Measurements from ENCODE around the gene TANC1.

The TANC1 gene

GRCh38 chr2:158968396-158969161 lies at the start of gene TANC1:
TANC1 (plus strand) TSS chr2:158968640; CDS start chr2:159065911, 97,271 bp downstream.
- FAIRE-seq: no peak

GRCh38 chr2:158921599-158922408 lies 46.6 kb upstream of the TANC1 start:
- no peak for FAIRE-seq

- no peak for FAIRE-seq
Observed at GRCh38 chr2:158922601-158923000, 45.8 kb upstream of the TANC1 start.

- FAIRE-seq: no peak
Observed at GRCh38 chr2:158923180-158923594, 45.3 kb upstream of the TANC1 start.

GRCh38 chr2:158923641-158924040 lies 44.8 kb upstream of the TANC1 start:
- FAIRE-seq: no peak

GRCh38 chr2:158926478-158926948 lies 41.9 kb upstream of the TANC1 start:
- no peak for FAIRE-seq

- FAIRE-seq: no peak
Observed at GRCh38 chr2:158928515-158928914, 39.9 kb upstream of the TANC1 start.

- FAIRE-seq: no peak
Observed at GRCh38 chr2:158928965-158929364, 39.5 kb upstream of the TANC1 start.

GRCh38 chr2:158931572-158931971 lies 36.9 kb upstream of the TANC1 start:
- FAIRE-seq: no peak

- FAIRE-seq: no peak
Observed at GRCh38 chr2:158932131-158932645, 36.3 kb upstream of the TANC1 start.

GRCh38 chr2:158934170-158934569 lies 34.3 kb upstream of the TANC1 start:
- no peak for FAIRE-seq

GRCh38 chr2:158935617-158936016 lies 32.8 kb upstream of the TANC1 start:
- FAIRE-seq: no peak

- FAIRE-seq: no peak
Observed at GRCh38 chr2:158936978-158937377, 31.5 kb upstream of the TANC1 start.

GRCh38 chr2:158940356-158940755 lies 28.1 kb upstream of the TANC1 start:
- FAIRE-seq: no peak

GRCh38 chr2:158943973-158944372 lies 24.5 kb upstream of the TANC1 start:
- FAIRE-seq: no peak

GRCh38 chr2:158948964-158949699 lies 19.3 kb upstream of the TANC1 start:
- FAIRE-seq: no peak

GRCh38 chr2:158953454-158953853 lies 15.0 kb upstream of the TANC1 start:
- no peak for FAIRE-seq

GRCh38 chr2:158953926-158954763 lies 14.3 kb upstream of the TANC1 start:
- FAIRE-seq: no peak

GRCh38 chr2:158955842-158956365 lies 12.5 kb upstream of the TANC1 start:
- no peak for FAIRE-seq

GRCh38 chr2:158958365-158958764 lies 10.1 kb upstream of the TANC1 start:
- no peak for FAIRE-seq

GRCh38 chr2:158960193-158960592 lies 8.2 kb upstream of the TANC1 start:
- no peak for FAIRE-seq

GRCh38 chr2:158962074-158962473 lies 6.4 kb upstream of the TANC1 start:
- FAIRE-seq: no peak
